NCI-H82 treated with DMSO at 0.1 percent for 48 hours (cell line): Measurements from ENCODE around the gene LY6G6D.
A peak's percentile ranks its signal among the peaks of the same experiment; 100 is the strongest.

Source experiments
- DNase-seq: peaks from one replicate; lab custom pipeline; 2025; ENCODE audit not compliant: unreplicated experiment; lab: John Stamatoyannopoulos, UW

Gene LY6G6D

DNA sequence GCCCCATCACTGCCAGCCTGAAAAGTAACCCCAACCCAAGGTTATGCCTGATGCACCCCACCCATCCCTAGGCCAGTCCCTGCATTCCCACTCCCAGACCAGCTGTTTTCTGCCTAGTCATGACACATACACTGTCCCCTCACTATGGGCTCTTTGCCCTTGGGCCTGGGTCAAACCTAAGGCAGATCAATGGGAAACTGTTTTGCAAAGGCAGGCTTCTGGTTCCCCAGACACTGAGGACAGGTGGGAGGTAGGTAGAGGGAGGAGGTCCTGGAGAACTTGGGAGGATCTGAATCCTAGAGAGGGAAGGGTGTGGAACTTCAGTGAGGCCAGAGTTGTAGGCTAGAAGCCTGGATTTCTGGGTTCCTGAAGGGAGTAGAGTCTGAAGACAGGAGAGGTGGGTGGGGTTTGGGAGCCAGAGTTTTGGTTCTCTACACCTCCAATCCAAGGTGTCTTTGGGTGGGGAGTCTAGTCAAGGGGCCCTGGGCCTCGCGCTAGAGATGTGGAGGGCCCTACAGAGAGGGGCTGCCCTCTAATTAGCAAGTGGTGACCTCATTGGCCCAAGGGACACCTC lies 19.2 kb downstream of the LY6G6D start:
- no peak for DNase-seq

GRCh38 chr6:31734821-31735406 lies 19.8 kb downstream of the LY6G6D start:
- DNase-seq = no peak

DNA sequence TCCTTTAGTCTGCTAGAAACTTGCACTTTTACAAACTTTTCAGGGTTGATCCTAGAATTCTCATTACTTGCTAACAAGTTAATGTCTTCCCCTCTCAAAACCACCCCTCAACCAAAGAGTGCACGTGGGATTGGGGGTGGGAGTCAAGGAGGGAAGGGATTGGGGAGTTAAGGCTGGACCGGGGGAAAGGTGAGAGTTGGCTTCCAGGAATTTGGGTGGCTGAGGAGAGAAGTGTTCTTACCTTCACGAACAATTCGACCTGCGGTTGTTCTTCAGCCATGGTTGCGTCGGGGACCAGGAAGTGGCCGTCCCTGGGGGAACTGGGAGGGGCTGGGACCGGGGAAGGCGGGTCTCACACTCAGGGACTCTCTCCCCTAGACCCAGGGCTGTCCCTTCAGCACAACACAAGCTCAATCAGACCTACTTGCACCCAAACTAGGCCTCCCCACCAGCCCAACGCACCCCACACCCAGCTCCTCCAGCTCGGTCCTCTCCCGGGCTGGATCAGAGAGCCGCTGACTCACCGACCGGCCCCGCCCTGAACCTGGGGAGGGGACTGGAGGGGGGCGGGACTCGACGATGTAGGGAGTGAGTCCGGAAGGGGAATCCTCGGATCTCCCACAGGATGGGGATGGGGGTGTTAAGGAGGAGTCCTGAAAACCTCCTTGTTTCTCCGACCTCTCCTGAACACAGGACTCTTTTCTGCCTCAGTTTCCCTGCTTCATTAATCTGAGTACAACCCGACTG lies 21.0 kb downstream of the LY6G6D start, which contains the start of gene CLIC1:
Gene CLIC1, minus strand, starts transcription at position 510 of the 747 bp plus-strand sequence. Its CDS starts 230 bp downstream, at position 280.
- peak; percentile 52 for DNase-seq

DNA sequence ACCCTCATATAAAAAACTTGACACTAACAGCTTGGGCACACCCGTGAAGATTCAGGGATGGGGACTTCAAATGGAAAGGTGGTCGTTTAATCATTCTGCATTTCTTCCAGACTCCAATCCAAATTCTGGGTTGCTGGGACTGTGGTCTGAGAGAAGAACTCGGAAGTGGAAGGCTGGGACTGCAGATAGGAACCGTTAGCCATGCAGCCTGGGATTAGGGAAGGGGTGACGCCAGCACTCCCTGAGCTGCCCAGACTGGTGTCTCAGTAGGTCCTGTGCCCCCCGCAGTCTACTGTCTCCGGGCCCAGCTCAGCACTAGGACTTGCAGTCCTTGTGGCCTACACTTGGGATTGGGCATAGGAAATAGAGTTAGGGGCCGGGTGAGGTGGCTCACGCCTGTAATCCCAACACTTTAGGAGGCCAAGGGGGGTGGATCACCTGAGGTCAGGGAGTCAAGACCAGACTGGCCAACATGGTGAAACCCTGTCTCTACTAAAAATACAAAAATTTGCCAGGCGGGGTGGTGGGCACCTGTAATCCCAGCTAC lies 21.7 kb downstream of the LY6G6D start:
- DNase-seq = no peak

DNA sequence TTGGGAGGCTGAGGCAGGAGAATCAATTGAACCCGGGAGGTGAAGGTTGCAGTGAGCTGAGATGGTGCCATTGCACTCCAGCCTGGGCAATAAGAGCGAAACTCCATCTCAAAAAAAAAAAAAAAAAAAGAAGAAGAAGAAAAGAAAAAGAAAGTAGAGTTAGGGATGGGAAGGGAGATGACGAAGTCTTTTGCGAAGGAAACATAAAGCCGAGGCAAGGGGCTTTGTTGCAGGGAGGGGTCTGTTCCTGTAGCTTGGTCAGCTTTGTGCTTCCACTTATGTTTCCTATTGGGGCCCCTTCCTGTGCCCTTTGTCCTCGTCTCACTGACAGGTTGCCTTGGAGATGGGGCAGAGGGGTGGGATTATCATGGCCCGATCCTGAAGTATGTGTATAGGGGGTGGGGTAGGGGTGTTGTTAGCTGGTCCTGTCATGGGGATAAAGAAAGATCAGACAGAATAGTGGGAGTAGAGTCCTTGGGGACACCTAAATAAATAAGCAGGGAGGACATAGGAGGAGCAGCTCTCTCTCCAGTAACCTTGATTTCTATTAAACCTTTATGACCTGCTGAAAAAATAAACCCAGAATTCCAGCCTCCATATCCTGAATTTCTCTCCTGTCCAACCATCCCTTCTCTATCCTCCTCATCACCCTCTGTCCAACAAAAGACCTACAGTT lies 22.3 kb downstream of the LY6G6D start:
- DNase-seq = peak; percentile 38

DNA sequence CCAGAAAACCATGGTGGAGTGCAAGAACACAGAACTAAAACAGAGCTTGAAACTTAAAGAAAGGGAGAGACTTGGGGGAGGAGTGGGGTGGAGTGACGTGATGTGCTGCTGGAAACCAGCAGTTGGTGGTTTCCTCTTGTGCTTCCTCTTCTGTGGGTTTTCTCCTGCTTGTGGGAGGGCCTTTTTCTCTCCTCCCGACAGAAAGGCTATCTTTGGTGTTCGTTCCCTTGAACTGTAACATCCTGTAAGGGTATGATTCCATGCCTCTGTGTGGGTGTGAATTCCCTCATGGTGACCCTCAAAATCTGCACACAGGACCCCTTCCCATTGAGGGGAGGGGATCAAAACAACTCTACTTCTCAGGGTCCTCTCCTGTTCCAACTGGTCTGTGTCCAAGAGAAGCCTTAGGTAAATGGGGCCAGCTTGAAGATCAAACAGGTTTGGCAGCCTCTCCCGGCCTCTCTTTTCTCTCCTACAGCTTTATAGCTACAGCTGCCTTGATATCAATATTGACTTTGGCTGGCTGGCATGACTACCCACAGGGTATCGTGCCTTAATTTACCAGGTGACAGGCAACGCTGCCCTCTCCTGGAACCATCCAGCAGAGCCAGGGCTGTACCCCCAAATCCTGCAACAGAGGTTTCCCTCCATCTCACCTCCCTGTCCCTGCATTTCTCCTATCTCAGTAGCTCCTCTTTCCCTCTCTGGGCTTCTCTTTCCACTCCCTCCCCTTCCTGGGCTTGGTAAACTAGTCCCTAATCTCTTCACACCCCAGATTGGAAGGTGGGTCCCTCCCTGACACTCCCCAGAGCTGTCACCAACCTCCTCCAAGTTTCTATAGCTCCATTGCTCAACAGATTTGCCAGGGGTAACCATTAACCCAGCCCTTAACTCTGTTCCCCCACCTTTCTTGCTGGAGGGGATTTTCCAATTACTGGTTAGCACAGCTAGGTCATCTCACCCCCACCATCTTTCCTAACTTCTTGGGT lies 23.1 kb downstream of the LY6G6D start:
- DNase-seq = peak; percentile 23

- peak; percentile 99 for DNase-seq
These were observed 24.7 kb downstream of the LY6G6D start, which contains the start of gene MSH5 for GRCh38 chr6:31739639-31740396. Gene MSH5, plus strand, starts transcription at chr6:31740005. Its CDS starts 462 bp downstream, at chr6:31740467.

GRCh38 chr6:31740397-31741223 lies 25.5 kb downstream of the LY6G6D start:
- no peak for DNase-seq

GRCh38 chr6:31741815-31742214 lies 26.7 kb downstream of the LY6G6D start:
- no peak for DNase-seq

GRCh38 chr6:31742894-31743293 lies 27.7 kb downstream of the LY6G6D start:
- DNase-seq = no peak

DNA sequence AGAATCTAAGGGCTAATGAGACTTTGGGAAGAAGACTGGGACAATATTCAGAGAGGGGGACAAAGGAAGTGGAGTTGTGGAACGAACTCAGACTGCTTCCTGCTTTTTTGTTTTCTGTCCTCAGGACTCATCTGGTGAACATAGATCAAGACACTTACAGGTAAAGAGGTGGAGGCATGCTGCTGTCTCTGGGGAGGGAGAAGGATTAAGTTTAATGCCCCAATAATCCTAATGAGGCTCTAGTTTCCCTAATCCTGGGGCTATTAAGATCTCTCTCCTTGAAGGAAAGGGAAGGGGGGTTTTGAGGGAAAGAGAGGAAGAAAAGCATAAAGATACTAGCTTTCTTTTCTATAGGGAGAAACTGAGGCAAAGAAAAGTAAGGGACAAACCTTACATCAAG lies 29.3 kb downstream of the LY6G6D start:
- DNase-seq = peak; percentile 96

GRCh38 chr6:31749301-31750036 lies 34.3 kb downstream of the LY6G6D start:
- no peak for DNase-seq

GRCh38 chr6:31750411-31751022 lies 35.4 kb downstream of the LY6G6D start:
- DNase-seq = no peak

- no peak for DNase-seq
These were observed 37.7 kb downstream of the LY6G6D start for GRCh38 chr6:31752739-31753319.

- DNase-seq = no peak
These were observed 43.1 kb downstream of the LY6G6D start for GRCh38 chr6:31758281-31758680.

GRCh38 chr6:31760790-31761189 lies 45.6 kb downstream of the LY6G6D start:
- no peak for DNase-seq

GRCh38 chr6:31761343-31761742 lies 46.2 kb downstream of the LY6G6D start:
- DNase-seq = no peak
